Measurements from ENCODE around the gene RTN4.

DNA sequence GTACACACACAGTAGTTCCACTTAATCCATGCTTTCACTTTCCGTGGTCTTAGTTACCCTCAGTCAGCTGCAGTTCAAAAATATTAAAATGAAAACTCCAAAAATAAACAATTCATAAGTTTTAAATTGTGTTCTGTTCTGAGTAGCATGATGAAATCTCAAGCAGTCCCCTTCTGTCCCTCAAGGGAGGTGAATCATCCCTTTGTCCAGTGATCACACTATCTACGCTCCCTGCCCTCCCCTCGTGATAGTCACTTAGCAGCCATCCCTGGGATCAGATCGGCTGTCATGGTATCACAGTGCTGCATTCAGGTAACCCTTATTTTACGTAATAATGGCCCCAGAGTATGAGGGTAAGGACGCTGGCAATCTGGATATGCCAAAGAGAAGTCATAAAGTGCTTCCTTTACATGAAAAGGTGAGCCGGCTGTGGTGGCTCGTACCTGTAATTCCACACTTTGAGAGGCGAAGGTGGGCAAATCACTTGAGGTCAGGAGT is 5.8 kb upstream of the RTN4 start:
- TF ChIP-seq, protein P1, sequence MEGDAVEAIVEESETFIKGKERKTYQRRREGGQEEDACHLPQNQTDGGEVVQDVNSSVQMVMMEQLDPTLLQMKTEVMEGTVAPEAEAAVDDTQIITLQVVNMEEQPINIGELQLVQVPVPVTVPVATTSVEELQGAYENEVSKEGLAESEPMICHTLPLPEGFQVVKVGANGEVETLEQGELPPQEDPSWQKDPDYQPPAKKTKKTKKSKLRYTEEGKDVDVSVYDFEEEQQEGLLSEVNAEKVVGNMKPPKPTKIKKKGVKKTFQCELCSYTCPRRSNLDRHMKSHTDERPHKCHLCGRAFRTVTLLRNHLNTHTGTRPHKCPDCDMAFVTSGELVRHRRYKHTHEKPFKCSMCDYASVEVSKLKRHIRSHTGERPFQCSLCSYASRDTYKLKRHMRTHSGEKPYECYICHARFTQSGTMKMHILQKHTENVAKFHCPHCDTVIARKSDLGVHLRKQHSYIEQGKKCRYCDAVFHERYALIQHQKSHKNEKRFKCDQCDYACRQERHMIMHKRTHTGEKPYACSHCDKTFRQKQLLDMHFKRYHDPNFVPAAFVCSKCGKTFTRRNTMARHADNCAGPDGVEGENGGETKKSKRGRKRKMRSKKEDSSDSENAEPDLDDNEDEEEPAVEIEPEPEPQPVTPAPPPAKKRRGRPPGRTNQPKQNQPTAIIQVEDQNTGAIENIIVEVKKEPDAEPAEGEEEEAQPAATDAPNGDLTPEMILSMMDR (IDR thresholded peaks at IDR 0.05; ENCODE audit: low read depth, low read length, poor library complexity, severe bottlenecking): no peak
- TF ChIP-seq EZH2phosphoT487 (IDR thresholded peaks at IDR 0.05; ENCODE audit: borderline replicate concordance, low read length): no peak

All from DOHH2 (cell line).